Rectal smooth muscle tissue (tissue), 1 donor: ENCODE measurements around the gene TPTE.
"Not testable (repeated sequence)": the region's sequence is repeated elsewhere in the genome, so short reads cannot be mapped to it uniquely, and the experiment has no call there.

Source experiments
- H3K27ac ChIP-seq: one replicate; pipeline ENCODE4 v1.7.0; 2013; ENCODE audit warnings: low read depth, low read length, inconsistent platforms
- H3K27me3 ChIP-seq: one replicate; pipeline ENCODE4 v1.7.0; 2013; ENCODE audit warnings: low read length; ENCODE audit not compliant: control insufficient read depth, insufficient read depth
- H3K36me3 ChIP-seq: one replicate; pipeline ENCODE4 v1.7.0; 2013; ENCODE audit warnings: low read length; ENCODE audit not compliant: control insufficient read depth, insufficient read depth
- H3K4me1 ChIP-seq: one replicate; pipeline ENCODE4 v1.7.0; 2013; ENCODE audit warnings: low read length; ENCODE audit not compliant: control insufficient read depth, insufficient read depth
- H3K4me3 ChIP-seq: one replicate; pipeline ENCODE4 v1.7.0; 2013; ENCODE audit warnings: low read length
- H3K9ac ChIP-seq: one replicate; pipeline ENCODE4 v1.7.0; 2013; ENCODE audit warnings: low read length

The TPTE gene

DNA sequence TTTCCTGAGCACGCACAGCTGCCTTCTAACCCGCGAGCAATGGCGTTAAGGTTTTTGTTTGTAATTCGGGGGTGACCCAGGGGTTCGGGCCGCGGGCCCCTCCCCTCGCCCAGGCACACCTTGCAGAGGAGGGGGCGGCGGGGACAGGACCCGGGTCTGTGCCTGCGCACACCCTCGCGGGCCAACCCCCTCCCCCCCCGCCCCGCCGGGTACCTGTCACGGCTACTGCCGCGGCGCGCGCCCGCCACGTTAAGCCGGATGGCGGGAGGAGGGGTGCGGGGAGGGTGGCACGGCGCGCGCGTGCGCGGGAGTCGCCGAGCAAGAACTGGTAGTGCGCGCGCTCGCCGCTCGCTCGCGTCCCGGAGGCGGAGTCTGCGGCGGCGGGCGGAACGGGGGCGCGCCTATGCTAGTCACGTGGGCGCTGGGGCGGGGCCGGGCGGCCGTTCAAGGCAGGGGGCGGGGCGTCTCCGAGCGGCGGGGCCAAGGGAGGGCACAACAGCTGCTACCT, at the start of gene TPTE:
TSS of gene TPTE (plus strand) at position 493 of the 508 bp plus-strand sequence. CDS start 17,141 bp downstream, outside the sequence.
- no peaks in the 10 kb centered on the region for H3K36me3 ChIP-seq
- H3K4me3 ChIP-seq = no peak within 1 kb of the TSS
- H3K9ac ChIP-seq = no peak within 1 kb of the TSS
- H3K4me1 ChIP-seq = no peaks in the 10 kb centered on the region
- H3K27me3 ChIP-seq = no peaks in the 10 kb centered on the region
- H3K27ac ChIP-seq = no peak within 1 kb of the TSS

DNA sequence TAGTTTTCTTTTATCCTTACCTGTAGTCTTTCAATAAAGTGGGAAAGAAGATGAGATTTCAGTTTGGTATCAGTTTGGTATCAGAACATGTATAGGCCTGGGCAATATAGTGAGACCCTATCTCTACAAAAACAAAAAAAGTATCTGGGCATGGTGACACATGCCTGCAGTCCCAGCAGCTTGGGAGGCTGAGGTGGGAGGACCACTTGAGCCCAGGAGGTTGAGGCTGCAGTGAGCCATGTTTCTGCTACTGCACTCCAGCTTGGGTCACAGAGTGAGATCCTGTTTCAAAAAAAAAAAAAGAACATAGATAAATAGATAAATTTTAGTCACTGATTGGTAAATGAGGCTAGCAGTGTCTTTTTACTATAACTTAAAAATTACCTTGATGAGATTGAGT, 49.4 kb upstream of the TPTE start:
- H3K4me1 ChIP-seq, H3K4me3 ChIP-seq, H3K27ac ChIP-seq, H3K27me3 ChIP-seq, H3K36me3 ChIP-seq, H3K9ac ChIP-seq: not testable (repeated sequence)

DNA sequence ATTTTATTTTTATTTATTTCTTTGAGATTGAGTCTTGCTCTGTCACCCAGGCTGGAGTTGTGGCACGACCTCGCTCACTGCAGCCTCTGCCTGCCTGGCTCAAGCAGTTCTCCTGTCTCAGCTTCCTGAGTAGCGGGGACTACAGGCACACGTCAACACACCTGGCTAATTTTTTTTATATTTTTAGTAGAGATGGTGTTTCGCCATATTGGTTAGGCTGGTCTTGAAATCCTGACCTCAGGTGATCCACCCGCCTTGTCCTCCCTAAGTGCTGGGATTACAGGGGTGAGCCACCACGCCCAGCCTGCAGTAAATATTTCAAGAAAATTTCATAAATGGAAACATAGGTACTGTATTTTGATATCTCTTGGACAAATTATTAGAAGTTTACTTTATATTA, 43.6 kb upstream of the TPTE start:
- H3K27me3 ChIP-seq, H3K36me3 ChIP-seq, H3K27ac ChIP-seq, H3K9ac ChIP-seq, H3K4me3 ChIP-seq, H3K4me1 ChIP-seq: not testable (repeated sequence)

DNA sequence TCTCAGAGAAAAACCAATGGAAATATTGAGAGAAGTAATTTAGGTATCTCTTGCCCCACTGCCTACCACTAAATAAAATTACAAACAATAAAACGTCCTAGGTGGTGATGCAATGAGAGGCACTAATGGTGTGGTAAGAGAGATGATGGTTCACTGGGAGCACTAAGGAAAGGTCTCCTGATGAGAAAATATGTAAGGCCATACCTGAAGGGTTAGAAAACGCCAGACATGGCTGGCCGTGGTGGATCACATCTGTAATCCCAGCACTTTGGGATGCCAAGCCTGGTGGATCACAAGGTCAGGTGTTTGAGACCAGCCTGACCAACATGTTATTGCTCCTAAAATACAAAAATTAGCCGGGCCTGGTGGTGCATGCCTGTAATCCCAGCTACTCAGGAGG, 41.5 kb upstream of the TPTE start:
- not testable (repeated sequence) for H3K4me3 ChIP-seq, H3K27ac ChIP-seq, H3K36me3 ChIP-seq, H3K9ac ChIP-seq, H3K4me1 ChIP-seq, H3K27me3 ChIP-seq

DNA sequence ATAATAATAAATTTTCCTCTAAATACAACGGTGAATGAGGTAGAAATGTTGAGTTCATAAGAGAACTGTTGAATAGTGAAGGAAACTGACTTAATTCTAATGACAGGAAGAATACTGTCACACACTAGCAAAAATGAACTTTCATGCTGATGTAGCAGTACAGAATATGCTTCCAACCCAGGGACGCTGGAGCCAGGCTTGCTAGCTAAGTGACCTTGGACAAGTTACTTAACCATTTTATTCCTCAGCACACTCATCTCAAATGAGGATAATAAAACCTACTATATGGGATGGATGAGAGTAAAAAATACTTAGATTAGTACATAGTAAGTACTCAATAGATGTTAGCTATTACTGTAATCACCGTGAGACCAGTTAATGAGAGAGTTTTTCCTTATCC, 36.5 kb upstream of the TPTE start:
- not testable (repeated sequence) for H3K27ac ChIP-seq, H3K36me3 ChIP-seq, H3K27me3 ChIP-seq, H3K4me1 ChIP-seq, H3K4me3 ChIP-seq, H3K9ac ChIP-seq

DNA sequence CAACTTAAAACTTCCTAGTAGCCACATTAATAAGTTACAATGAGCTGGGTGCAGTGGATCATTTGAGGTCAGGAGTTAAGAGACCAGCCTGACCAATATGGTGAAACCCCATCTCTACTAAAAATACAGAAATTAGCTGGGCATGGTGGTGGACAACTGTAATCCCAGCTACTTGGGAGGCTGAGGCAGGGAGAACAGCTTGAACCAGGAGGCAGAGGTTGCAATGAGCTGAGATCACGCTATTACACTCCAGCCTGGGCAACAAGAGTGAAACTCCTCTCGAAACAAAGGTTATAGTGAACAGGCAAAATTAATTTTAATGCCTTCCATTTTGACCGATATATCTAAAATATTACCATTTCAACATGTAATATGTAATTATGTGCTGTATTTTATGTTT, 30.9 kb upstream of the TPTE start:
- not testable (repeated sequence) for H3K27me3 ChIP-seq, H3K4me3 ChIP-seq, H3K9ac ChIP-seq, H3K4me1 ChIP-seq, H3K36me3 ChIP-seq, H3K27ac ChIP-seq

DNA sequence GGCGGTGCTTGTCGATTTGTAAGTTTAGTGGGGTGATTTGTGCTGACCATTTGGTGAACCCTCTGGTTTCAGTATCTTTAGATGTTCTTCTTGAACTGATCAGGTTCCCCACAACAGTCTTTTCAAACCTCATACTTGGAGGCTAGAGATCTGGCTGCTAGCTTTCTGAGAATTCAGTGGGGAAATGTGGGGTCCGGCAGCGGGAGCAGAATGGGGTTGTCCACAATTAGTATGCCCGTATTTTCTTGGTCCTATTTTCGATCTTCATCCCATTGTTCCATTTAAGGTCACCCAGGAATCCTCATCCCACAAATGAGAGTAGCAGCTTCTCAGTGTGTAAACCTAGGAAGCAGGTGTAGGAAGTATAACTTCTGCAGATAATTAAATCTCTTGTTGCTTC, 10.3 kb upstream of the TPTE start:
- Histone ChIP-seq H3K27me3 (no peaks in the 10 kb centered on the region), H3K27ac (no peak overlapping the region), H3K36me3 (no peaks in the 10 kb centered on the region), H3K4me1 (no peaks in the 10 kb centered on the region), H3K9ac (no peak overlapping the region), H3K4me3 (no peak overlapping the region)

DNA sequence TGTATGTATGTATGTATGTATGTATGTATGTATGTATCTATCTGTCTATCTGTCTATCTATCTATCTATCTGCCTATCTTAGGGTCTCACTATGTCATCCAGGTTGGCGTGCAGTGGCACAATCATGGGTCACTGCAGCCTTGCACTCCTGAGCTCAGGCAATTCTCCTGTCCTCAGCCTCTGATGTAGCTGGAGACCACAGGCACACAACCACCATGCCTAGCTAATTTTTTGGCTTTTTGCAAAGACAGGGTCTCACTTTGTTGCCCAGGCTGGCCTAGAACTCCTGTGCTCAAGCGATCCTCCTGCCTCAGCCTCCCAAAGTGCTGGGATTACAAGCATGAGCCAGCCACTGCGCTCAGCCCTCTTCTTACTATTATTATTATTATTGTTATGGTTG, 4.5 kb upstream of the TPTE start:
- H3K4me3 ChIP-seq, H3K27ac ChIP-seq, H3K36me3 ChIP-seq, H3K4me1 ChIP-seq, H3K9ac ChIP-seq, H3K27me3 ChIP-seq: not testable (repeated sequence)

DNA sequence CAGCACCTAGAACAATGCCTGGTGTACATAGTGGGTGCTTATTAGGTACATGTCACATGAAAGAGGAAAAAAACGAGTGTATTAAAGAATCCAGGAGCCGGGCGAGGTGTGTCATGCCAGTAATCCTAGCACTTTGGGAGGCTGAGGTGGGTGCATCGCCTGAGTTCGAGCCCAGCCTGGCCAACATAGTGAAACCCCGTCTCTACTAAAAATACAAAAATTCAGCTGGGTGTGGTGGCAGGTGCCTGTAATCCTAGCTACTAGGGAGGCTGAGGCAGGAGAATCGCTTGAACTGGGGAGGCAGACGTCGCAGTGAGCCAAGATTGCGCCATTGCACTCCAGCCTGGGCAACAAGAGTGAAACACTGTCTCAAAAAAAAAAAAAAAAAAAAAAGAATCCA, 3.5 kb upstream of the TPTE start:
- not testable (repeated sequence) for H3K4me1 ChIP-seq, H3K4me3 ChIP-seq, H3K27ac ChIP-seq, H3K36me3 ChIP-seq, H3K9ac ChIP-seq, H3K27me3 ChIP-seq

DNA sequence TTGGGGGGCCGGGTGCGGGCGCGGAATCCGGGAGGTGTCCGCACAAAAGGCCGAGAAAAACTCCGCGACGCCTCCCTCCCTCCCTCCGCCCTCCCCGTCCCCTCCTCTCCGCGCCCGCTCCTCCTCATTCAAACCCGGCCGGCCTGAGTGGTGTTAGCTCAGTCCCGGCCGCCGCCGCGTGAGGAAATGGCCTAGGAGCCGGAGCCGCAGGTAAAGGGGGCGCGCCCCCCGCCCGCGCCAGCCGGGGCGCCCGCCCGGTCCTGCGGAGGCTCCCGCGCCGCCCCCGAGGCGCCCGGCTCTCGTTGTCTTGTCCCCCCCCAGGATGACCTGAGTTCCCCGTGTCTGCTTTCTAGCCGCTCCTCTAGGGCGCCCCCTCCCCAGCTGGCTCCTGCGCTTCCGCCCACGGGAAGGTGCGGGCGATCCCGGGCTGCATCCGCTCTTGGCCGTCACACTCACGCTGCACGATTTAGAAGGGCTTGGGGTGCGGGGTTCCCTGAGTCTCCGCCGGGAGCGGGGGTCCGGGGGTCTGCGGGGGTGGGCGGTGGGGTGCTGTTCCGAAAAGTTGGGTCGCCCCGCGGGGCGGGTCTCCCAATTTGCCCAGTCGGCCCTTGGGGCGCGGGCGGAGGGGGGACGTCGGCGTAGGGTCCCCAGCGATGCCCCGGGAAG, 585 bp downstream of the TPTE start:
- H3K9ac ChIP-seq, H3K4me1 ChIP-seq, H3K36me3 ChIP-seq, H3K27ac ChIP-seq, H3K27me3 ChIP-seq, H3K4me3 ChIP-seq: not testable (repeated sequence)

DNA sequence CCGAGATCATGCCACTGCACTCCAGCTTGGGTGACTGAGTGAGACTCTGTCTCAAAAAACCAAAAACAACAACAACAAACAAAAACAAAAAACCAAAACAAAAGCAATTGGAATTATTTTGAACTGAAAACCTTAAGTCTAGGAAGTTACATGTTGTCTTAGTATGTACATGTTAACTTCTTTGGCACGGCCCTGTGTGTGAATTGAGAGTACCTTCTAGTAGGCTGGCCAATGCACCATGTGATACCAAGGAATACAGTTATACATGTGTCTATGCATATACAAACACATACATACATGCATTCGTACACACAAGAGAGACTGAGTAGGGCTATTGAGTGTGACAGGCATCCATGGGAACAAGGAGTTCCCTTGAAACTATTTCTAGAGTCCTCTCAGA, 18.6 kb downstream of the TPTE start:
- no peaks in the 10 kb centered on the region for H3K36me3 ChIP-seq
- no peak overlapping the region for H3K4me3 ChIP-seq
- no peaks in the 10 kb centered on the region for H3K27me3 ChIP-seq
- H3K9ac ChIP-seq = no peak overlapping the region
- no peak overlapping the region for H3K27ac ChIP-seq
- no peaks in the 10 kb centered on the region for H3K4me1 ChIP-seq

DNA sequence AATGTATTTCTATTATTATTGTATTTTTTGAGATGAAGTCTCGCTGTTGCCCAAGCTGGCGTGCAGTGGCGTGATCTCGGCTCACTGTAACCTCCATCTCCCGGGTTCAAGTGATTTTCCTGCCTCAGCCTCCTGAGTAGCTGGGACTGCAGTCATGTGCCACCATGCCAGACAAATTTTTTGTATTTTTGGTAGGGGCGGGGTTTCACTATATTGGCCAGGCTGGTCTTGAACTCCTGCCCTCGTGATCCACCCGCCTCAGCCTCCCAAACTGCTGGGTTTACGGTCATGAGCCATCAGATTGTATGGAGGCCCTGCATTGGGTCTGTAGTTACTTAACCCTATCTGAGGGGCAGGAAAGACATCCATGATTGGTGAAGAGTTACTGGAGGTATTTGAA, 23.0 kb downstream of the TPTE start:
- H3K27me3 ChIP-seq, H3K4me3 ChIP-seq, H3K36me3 ChIP-seq, H3K4me1 ChIP-seq, H3K9ac ChIP-seq, H3K27ac ChIP-seq: not testable (repeated sequence)

DNA sequence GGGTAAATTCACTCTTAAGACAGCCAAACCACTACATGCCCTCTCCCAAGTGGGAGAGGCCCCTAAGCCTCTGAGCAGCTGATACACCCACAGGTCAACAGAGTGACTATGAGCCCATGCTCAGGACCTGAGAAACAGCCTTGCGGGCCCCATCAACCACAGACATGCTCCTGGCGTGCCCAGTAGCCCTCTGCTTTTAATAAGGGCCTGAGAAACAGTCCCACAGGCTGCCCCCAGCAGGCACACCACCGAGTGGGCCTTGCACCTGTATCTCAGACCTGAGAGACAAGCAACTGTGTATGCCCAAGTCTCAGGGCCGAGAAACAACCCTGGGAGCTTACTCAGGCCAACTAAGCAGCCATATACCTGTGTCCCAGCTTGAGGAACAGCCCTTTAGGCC, 26.5 kb downstream of the TPTE start:
- H3K4me3 ChIP-seq, H3K27ac ChIP-seq, H3K9ac ChIP-seq, H3K4me1 ChIP-seq, H3K27me3 ChIP-seq, H3K36me3 ChIP-seq: not testable (repeated sequence)
